Measurements from ENCODE around the gene PTPRG.

The PTPRG gene

GRCh38 chr3:61927332-61927731 lies 366.0 kb downstream of the PTPRG start:
- Histone ChIP-seq H3K9me3 (ENCODE audit: control insufficient read depth, insufficient read depth, low read length) (no peaks in the 10 kb centered on the region), H3K9ac (ENCODE audit: low read depth, low read length) (no peak overlapping the region), H3K4me3 (ENCODE audit: low read depth, low read length) (no peak overlapping the region), H3K36me3 (ENCODE audit: control insufficient read depth, insufficient read depth, low read length) (no peaks in the 10 kb centered on the region), H3K4me1 (ENCODE audit: control insufficient read depth, insufficient read depth, low read length) (no peaks in the 10 kb centered on the region), H3K27me3 (ENCODE audit: control insufficient read depth, insufficient read depth, low read length) (no peaks in the 10 kb centered on the region)

GRCh38 chr3:61928039-61928438 lies 366.7 kb downstream of the PTPRG start:
- Histone ChIP-seq H3K27me3 (ENCODE audit: control insufficient read depth, insufficient read depth, low read length) (no peaks in the 10 kb centered on the region), H3K4me3 (ENCODE audit: low read depth, low read length) (no peak overlapping the region), H3K9me3 (ENCODE audit: control insufficient read depth, insufficient read depth, low read length) (no peaks in the 10 kb centered on the region), H3K4me1 (ENCODE audit: control insufficient read depth, insufficient read depth, low read length) (peaks cover 4% of the 10 kb centered on the region), H3K9ac (ENCODE audit: low read depth, low read length) (no peak overlapping the region), H3K36me3 (ENCODE audit: control insufficient read depth, insufficient read depth, low read length) (no peaks in the 10 kb centered on the region)

- no peaks in the 10 kb centered on the region for H3K9me3 ChIP-seq (ENCODE audit: control insufficient read depth, insufficient read depth, low read length)
- H3K4me3 ChIP-seq (ENCODE audit: low read depth, low read length): no peak overlapping the region
- H3K4me1 ChIP-seq (ENCODE audit: control insufficient read depth, insufficient read depth, low read length): peaks cover 4% of the 10 kb centered on the region
- no peak overlapping the region for H3K9ac ChIP-seq (ENCODE audit: low read depth, low read length)
- no peaks in the 10 kb centered on the region for H3K36me3 ChIP-seq (ENCODE audit: control insufficient read depth, insufficient read depth, low read length)
- no peaks in the 10 kb centered on the region for H3K27me3 ChIP-seq (ENCODE audit: control insufficient read depth, insufficient read depth, low read length)
These were observed 367.5 kb downstream of the PTPRG start for GRCh38 chr3:61928776-61929314.

GRCh38 chr3:61929617-61930016 lies 368.2 kb downstream of the PTPRG start:
- Histone ChIP-seq H3K9ac (ENCODE audit: low read depth, low read length) (no peak overlapping the region), H3K27me3 (ENCODE audit: control insufficient read depth, insufficient read depth, low read length) (no peaks in the 10 kb centered on the region), H3K4me3 (ENCODE audit: low read depth, low read length) (no peak overlapping the region), H3K4me1 (ENCODE audit: control insufficient read depth, insufficient read depth, low read length) (peaks cover 4% of the 10 kb centered on the region), H3K9me3 (ENCODE audit: control insufficient read depth, insufficient read depth, low read length) (no peaks in the 10 kb centered on the region), H3K36me3 (ENCODE audit: control insufficient read depth, insufficient read depth, low read length) (no peaks in the 10 kb centered on the region)

- H3K9me3 ChIP-seq (ENCODE audit: control insufficient read depth, insufficient read depth, low read length): no peaks in the 10 kb centered on the region
- H3K9ac ChIP-seq (ENCODE audit: low read depth, low read length): no peak overlapping the region
- no peaks in the 10 kb centered on the region for H3K36me3 ChIP-seq (ENCODE audit: control insufficient read depth, insufficient read depth, low read length)
- H3K4me3 ChIP-seq (ENCODE audit: low read depth, low read length): no peak overlapping the region
- H3K27me3 ChIP-seq (ENCODE audit: control insufficient read depth, insufficient read depth, low read length): no peaks in the 10 kb centered on the region
- H3K4me1 ChIP-seq (ENCODE audit: control insufficient read depth, insufficient read depth, low read length): peaks cover 6% of the 10 kb centered on the region
These were observed 371.1 kb downstream of the PTPRG start for GRCh38 chr3:61932499-61932898.

GRCh38 chr3:61933798-61934504 lies 372.6 kb downstream of the PTPRG start:
- Histone ChIP-seq H3K27me3 (ENCODE audit: control insufficient read depth, insufficient read depth, low read length) (no peaks in the 10 kb centered on the region), H3K36me3 (ENCODE audit: control insufficient read depth, insufficient read depth, low read length) (no peaks in the 10 kb centered on the region), H3K9me3 (ENCODE audit: control insufficient read depth, insufficient read depth, low read length) (no peaks in the 10 kb centered on the region), H3K9ac (ENCODE audit: low read depth, low read length) (no peak overlapping the region), H3K4me3 (ENCODE audit: low read depth, low read length) (no peak overlapping the region), H3K4me1 (ENCODE audit: control insufficient read depth, insufficient read depth, low read length) (peaks cover 6% of the 10 kb centered on the region)

GRCh38 chr3:61934505-61934871 lies 373.1 kb downstream of the PTPRG start:
- H3K4me3 ChIP-seq (ENCODE audit: low read depth, low read length): no peak overlapping the region
- H3K9me3 ChIP-seq (ENCODE audit: control insufficient read depth, insufficient read depth, low read length): no peaks in the 10 kb centered on the region

GRCh38 chr3:61935814-61936213 lies 374.4 kb downstream of the PTPRG start:
- Histone ChIP-seq H3K36me3 (ENCODE audit: control insufficient read depth, insufficient read depth, low read length) (no peaks in the 10 kb centered on the region), H3K27me3 (ENCODE audit: control insufficient read depth, insufficient read depth, low read length) (no peaks in the 10 kb centered on the region), H3K9me3 (ENCODE audit: control insufficient read depth, insufficient read depth, low read length) (no peaks in the 10 kb centered on the region)

More at GRCh38 chr3:61934505-61934871, 373.1 kb downstream of the PTPRG start:
- no peaks in the 10 kb centered on the region for H3K36me3 ChIP-seq (ENCODE audit: control insufficient read depth, insufficient read depth, low read length)
- peaks cover 6% of the 10 kb centered on the region for H3K4me1 ChIP-seq (ENCODE audit: control insufficient read depth, insufficient read depth, low read length)
- no peak overlapping the region for H3K9ac ChIP-seq (ENCODE audit: low read depth, low read length)
- H3K27me3 ChIP-seq (ENCODE audit: control insufficient read depth, insufficient read depth, low read length): no peaks in the 10 kb centered on the region

GRCh38 chr3:61936344-61936937 lies 375.1 kb downstream of the PTPRG start:
- Histone ChIP-seq H3K36me3 (ENCODE audit: control insufficient read depth, insufficient read depth, low read length) (no peaks in the 10 kb centered on the region), H3K27me3 (ENCODE audit: control insufficient read depth, insufficient read depth, low read length) (no peaks in the 10 kb centered on the region), H3K9me3 (ENCODE audit: control insufficient read depth, insufficient read depth, low read length) (no peaks in the 10 kb centered on the region), H3K9ac (ENCODE audit: low read depth, low read length) (no peak overlapping the region), H3K4me1 (ENCODE audit: control insufficient read depth, insufficient read depth, low read length) (peaks cover 6% of the 10 kb centered on the region), H3K4me3 (ENCODE audit: low read depth, low read length) (no peak overlapping the region)

More at GRCh38 chr3:61935814-61936213, 374.4 kb downstream of the PTPRG start:
- Histone ChIP-seq H3K9ac (ENCODE audit: low read depth, low read length) (no peak overlapping the region), H3K4me1 (ENCODE audit: control insufficient read depth, insufficient read depth, low read length) (peaks cover 6% of the 10 kb centered on the region), H3K4me3 (ENCODE audit: low read depth, low read length) (no peak overlapping the region)

GRCh38 chr3:61937477-61937876 lies 376.1 kb downstream of the PTPRG start:
- peaks cover 6% of the 10 kb centered on the region for H3K4me1 ChIP-seq (ENCODE audit: control insufficient read depth, insufficient read depth, low read length)
- no peaks in the 10 kb centered on the region for H3K36me3 ChIP-seq (ENCODE audit: control insufficient read depth, insufficient read depth, low read length)
- H3K4me3 ChIP-seq (ENCODE audit: low read depth, low read length): no peak overlapping the region
- H3K27me3 ChIP-seq (ENCODE audit: control insufficient read depth, insufficient read depth, low read length): no peaks in the 10 kb centered on the region
- H3K9me3 ChIP-seq (ENCODE audit: control insufficient read depth, insufficient read depth, low read length): no peaks in the 10 kb centered on the region
- H3K9ac ChIP-seq (ENCODE audit: low read depth, low read length): no peak overlapping the region

GRCh38 chr3:61938878-61939549 lies 377.6 kb downstream of the PTPRG start:
- Histone ChIP-seq H3K4me3 (ENCODE audit: low read depth, low read length) (no peak overlapping the region), H3K36me3 (ENCODE audit: control insufficient read depth, insufficient read depth, low read length) (no peaks in the 10 kb centered on the region), H3K9me3 (ENCODE audit: control insufficient read depth, insufficient read depth, low read length) (no peaks in the 10 kb centered on the region), H3K27me3 (ENCODE audit: control insufficient read depth, insufficient read depth, low read length) (no peaks in the 10 kb centered on the region), H3K4me1 (ENCODE audit: control insufficient read depth, insufficient read depth, low read length) (peaks cover 2% of the 10 kb centered on the region), H3K9ac (ENCODE audit: low read depth, low read length) (no peak overlapping the region)

- Histone ChIP-seq H3K4me3 (ENCODE audit: low read depth, low read length) (no peak overlapping the region), H3K9ac (ENCODE audit: low read depth, low read length) (no peak overlapping the region), H3K9me3 (ENCODE audit: control insufficient read depth, insufficient read depth, low read length) (no peaks in the 10 kb centered on the region), H3K27me3 (ENCODE audit: control insufficient read depth, insufficient read depth, low read length) (no peaks in the 10 kb centered on the region), H3K4me1 (ENCODE audit: control insufficient read depth, insufficient read depth, low read length) (peaks cover 2% of the 10 kb centered on the region), H3K36me3 (ENCODE audit: control insufficient read depth, insufficient read depth, low read length) (no peaks in the 10 kb centered on the region)
These were observed 378.9 kb downstream of the PTPRG start for GRCh38 chr3:61940236-61940635.
